ENCODE results near the gene MEIS3.
A peak's percentile ranks its signal among the peaks of the same experiment; 100 is the strongest.

The MEIS3 gene

DNA sequence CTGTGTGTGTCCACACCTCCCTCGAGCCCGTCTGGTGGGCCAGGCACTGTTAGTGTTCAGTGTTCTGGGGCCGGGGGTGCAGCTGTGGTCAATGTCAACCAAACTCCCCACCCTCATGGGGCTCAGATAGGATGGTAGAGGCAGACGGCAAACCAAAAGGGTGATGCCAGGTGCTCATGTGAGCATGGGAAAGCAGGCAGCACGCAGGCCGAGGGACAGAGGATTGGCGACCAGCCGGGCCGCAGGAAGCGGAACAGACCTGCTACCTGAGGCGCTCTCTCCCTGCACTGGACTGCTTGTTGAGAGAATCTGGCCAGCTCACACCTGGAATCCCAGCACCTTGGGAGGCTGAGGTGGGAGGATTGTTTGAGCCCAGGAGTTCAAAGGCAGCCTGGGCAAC is 41.1 kb downstream of the MEIS3 start:
- no peak overlapping the region; the same call in 1 of the 2 replicates for H3K27ac ChIP-seq
- no peak for TF ChIP-seq ZFX (IDR thresholded peaks at IDR 0.05)
- TF ChIP-seq, protein P1, sequence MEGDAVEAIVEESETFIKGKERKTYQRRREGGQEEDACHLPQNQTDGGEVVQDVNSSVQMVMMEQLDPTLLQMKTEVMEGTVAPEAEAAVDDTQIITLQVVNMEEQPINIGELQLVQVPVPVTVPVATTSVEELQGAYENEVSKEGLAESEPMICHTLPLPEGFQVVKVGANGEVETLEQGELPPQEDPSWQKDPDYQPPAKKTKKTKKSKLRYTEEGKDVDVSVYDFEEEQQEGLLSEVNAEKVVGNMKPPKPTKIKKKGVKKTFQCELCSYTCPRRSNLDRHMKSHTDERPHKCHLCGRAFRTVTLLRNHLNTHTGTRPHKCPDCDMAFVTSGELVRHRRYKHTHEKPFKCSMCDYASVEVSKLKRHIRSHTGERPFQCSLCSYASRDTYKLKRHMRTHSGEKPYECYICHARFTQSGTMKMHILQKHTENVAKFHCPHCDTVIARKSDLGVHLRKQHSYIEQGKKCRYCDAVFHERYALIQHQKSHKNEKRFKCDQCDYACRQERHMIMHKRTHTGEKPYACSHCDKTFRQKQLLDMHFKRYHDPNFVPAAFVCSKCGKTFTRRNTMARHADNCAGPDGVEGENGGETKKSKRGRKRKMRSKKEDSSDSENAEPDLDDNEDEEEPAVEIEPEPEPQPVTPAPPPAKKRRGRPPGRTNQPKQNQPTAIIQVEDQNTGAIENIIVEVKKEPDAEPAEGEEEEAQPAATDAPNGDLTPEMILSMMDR (conservative IDR thresholded peaks at IDR 0.05) = no peak

DNA sequence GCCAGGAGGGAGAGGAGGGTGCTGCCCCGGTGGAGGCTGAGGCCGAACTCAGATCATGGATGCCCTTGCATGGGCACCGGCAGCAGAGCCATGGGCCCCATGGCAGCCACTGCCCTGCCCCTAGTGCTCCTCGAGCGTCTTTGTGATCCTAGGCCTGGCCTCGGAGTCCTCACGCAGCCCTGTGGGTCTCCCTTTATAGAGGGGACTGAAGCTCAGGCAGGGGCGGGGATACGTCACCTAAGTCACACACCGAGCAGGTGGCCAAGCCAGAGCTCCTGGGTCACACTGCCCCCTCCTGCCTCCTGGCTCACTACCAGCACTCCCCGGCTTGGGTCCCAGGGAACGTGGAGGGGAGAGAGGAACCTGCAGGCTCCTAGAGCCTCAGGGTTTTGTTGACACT is 41.5 kb downstream of the MEIS3 start:
- TF ChIP-seq, protein P1 (conservative IDR thresholded peaks at IDR 0.05) = no peak
- no peak for TF ChIP-seq ZFX (IDR thresholded peaks at IDR 0.05)
- H3K27ac ChIP-seq = peak overlapping the region; percentile 29

- H3K27ac ChIP-seq = peak overlapping the region; percentile 29
- TF ChIP-seq ZFX (IDR thresholded peaks at IDR 0.05) = no peak
- TF ChIP-seq, protein P1 (conservative IDR thresholded peaks at IDR 0.05) = no peak
Measured at GRCh38 chr19:47377208-47377701, 42.1 kb downstream of the MEIS3 start.

DNA sequence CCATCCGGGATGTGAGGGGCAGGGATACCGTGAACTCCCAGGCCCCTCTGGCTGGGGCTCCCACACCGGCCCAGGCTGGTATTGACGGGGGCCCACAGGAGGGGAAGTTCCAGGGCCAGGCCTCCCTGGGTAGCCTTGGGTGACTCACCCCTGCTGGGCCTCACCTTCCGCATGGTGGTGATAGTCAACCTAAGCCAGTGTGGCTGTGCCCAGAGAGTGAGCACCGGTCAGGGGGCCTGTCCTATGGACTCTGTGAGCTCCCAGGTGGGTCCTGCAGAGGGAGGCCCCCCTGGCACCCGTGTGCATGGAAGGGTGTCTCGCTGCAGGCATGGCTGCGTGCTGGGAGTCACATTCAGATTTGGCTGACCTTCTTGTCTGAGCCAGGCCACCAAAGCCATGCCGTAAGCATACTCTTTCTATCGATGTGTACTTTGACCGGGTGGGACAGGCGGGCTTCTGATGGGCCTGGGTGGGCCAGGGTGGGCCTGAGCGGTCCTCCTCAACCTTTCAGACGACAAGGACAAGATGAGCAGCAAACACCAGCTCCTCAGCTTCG is 42.7 kb downstream of the MEIS3 start:
- peak overlapping the region; percentile 29 for H3K27ac ChIP-seq
- TF ChIP-seq, protein P1 (conservative IDR thresholded peaks at IDR 0.05) = no peak
- TF ChIP-seq ZFX (IDR thresholded peaks at IDR 0.05) = no peak

DNA sequence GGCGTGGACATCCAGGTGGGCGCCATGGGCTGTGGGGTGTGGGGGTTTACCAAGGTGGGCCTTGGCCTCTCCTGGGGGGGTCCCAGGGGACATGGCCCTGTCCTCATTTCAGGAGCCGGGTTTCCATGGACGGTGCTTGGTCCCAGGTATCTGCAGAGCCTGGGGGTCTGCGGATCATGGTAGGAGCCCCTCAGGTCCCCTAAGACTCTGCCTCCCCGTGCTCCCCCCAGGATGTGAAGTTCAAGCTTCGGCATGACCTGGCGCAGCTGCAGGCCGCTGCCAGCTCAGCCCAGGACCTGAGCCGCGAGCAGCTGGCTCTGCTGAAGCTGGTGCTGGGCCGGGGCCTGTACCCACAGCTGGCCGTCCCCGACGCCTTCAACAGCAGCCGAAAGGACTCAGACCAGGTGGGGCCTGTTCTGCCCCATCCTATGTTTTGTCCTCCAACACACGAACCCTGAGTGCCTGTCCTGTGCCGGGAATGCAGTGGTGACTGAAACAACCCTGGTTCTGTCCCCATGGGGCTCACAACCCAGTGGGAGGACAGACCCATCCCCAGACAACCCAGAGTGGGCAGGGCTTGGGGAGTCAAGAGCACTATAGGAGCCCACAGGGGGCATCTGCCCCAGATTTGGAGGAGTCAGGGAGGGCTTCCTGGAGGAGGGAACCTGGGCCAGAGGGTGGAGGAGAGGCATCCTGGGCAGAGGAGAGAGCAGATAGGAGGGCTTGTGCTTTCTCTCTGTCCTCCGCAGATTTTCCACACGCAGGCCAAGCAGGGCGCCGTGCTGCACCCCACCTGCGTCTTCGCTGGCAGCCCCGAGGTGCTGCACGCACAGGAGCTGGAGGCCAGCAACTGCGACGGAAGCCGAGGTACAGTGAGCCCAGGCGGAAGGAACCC is 43.4 kb downstream of the MEIS3 start:
- peak overlapping the region; percentile 29 for H3K27ac ChIP-seq
- no peak for TF ChIP-seq ZFX (IDR thresholded peaks at IDR 0.05)
- TF ChIP-seq, protein P1 (conservative IDR thresholded peaks at IDR 0.05) = no peak

- TF ChIP-seq, protein P1 (conservative IDR thresholded peaks at IDR 0.05) = no peak
- no peak for TF ChIP-seq ZFX (IDR thresholded peaks at IDR 0.05)
- no peak overlapping the region for H3K27ac ChIP-seq
Measured at GRCh38 chr19:47374876-47375693, 44.2 kb downstream of the MEIS3 start.

Measured in C4-2B (cell line).